BLaER1 (cell line): ENCODE results near the gene PDE4B.

ENCODE experiments used
- H3K27ac ChIP-seq: shearing (Covaris generic); formaldehyde crosslinking; 2 replicates; pipeline ENCODE4 v1.8.1; 2022
- H3K27me3 ChIP-seq: shearing (Covaris generic); formaldehyde crosslinking; 2 replicates; pipeline ENCODE4 v1.8.1; 2022
- H3K36me3 ChIP-seq: shearing (Covaris generic); formaldehyde crosslinking; 2 replicates; pipeline ENCODE4 v1.8.1; 2022
- H3K4me1 ChIP-seq: shearing (Covaris generic); formaldehyde crosslinking; 2 replicates; pipeline ENCODE4 v1.8.1; 2022
- H3K4me2 ChIP-seq: shearing (Covaris generic); formaldehyde crosslinking; 2 replicates; pipeline ENCODE4 v1.8.1; 2022
- H3K4me3 ChIP-seq: shearing (Covaris generic); formaldehyde crosslinking; 2 replicates; pipeline ENCODE4 v1.8.1; 2022
- H3K9ac ChIP-seq: shearing (Covaris generic); formaldehyde crosslinking; 2 replicates; pipeline ENCODE4 v1.8.1; 2022
- H3K9me3 ChIP-seq: shearing (Covaris generic); formaldehyde crosslinking; 2 replicates; pipeline ENCODE4 v1.8.1; 2022
- H4K20me1 ChIP-seq: shearing (Covaris generic); formaldehyde crosslinking; 2 replicates; pipeline ENCODE4 v1.8.1; 2022
- Cebpa-rat ChIP-seq: shearing (Covaris generic); IDR thresholded peaks from 2 replicates; pipeline ENCODE4 v1.8.1; 2022

PDE4B gene

DNA sequence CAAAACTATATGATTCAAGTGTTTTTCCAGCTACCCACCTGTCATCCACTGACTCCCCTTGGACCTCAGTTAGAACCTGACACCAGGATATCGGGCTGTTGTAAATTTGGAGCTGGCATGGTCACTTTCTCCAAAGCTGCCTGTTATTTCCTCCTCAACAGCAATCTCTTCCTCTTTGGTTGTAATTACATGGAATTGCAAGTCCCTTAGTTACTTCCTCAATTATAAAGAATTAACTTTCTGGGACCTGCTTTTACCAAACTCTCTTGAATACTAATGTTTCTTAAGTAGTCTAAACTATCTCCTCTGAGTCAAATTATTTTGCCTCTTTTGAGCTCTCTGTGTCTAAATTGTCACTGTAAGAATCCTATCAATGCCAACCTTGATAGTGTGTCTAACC, 590.9 kb downstream of the PDE4B start:
- H3K4me3 ChIP-seq: no peak overlapping the region
- TF ChIP-seq Cebpa-rat: no peak
- H4K20me1 ChIP-seq: no peaks in the 10 kb centered on the region
- peaks cover 25% of the 10 kb centered on the region for H3K4me1 ChIP-seq
- H3K36me3 ChIP-seq: peaks cover 13% of the 10 kb centered on the region; the same call in 1 of the 2 replicates
- H3K4me2 ChIP-seq: no peak overlapping the region
- H3K9ac ChIP-seq: no peak overlapping the region
- no peak overlapping the region for H3K27ac ChIP-seq
- H3K27me3 ChIP-seq: no peaks in the 10 kb centered on the region
- peaks cover 49% of the 10 kb centered on the region for H3K9me3 ChIP-seq

DNA sequence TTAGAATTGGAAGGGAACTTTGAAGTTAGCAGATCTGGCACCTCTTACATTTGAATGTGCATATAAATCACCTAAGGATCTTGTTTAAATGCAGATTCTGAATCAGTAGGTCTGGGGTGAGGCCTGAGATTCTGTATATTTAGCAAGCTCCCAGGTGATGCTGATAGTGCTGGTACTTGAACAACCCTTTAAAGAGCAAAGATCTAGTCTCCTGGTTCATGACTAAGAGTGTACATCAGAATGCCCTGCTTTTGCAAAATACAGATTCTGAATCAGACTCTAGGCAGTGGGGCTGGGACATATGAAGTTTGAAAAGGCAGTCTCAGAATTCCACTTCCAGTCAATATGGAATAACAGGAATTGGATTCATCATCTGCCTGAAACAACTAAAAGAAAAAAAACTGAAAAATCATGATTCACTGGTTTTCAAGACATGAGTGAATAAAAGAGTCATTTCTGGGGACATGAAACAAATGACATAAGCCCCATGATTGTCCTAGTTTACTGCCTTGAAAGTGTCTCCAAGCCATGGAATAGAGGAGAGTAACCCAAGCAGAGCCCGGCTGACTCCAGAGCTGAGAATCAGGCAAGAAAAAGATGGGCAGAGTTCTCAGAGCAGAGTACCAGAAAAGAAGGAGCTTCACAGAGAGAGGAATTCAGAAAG, 591.7 kb downstream of the PDE4B start:
- no peaks in the 10 kb centered on the region for H4K20me1 ChIP-seq
- no peak overlapping the region for H3K9ac ChIP-seq
- H3K9me3 ChIP-seq: peaks cover 55% of the 10 kb centered on the region
- TF ChIP-seq Cebpa-rat: no peak
- H3K4me1 ChIP-seq: peaks cover 25% of the 10 kb centered on the region
- no peak overlapping the region for H3K27ac ChIP-seq
- H3K36me3 ChIP-seq: peaks cover 13% of the 10 kb centered on the region; the same call in 1 of the 2 replicates
- no peak overlapping the region for H3K4me2 ChIP-seq
- H3K4me3 ChIP-seq: no peak overlapping the region
- no peaks in the 10 kb centered on the region for H3K27me3 ChIP-seq

DNA sequence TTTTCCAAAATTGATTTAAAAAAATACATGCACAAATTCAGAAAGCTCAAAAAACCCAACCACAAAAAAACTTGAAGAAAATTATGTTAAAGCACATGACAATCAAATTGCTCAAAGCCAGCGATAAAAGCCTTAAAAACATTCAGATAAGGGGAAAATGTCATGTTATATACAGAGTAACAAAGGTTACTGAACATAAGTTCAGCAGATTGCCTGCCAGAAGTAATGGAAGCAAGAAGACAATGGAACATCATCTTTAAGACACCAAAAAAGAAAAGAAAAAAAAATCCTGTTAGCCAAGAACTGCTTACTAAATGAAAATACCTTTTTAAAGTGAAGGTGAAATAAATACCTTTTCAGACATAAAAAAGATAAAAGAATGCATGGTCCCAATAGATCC, 594.0 kb downstream of the PDE4B start:
- no peak for TF ChIP-seq Cebpa-rat
- Histone ChIP-seq H3K4me3 (no peak overlapping the region), H3K27ac (no peak overlapping the region), H3K4me1 (peaks cover 3% of the 10 kb centered on the region; the same call in 1 of the 2 replicates), H3K36me3 (peaks cover 13% of the 10 kb centered on the region; the same call in 1 of the 2 replicates), H3K27me3 (no peaks in the 10 kb centered on the region), H3K9me3 (peaks cover 68% of the 10 kb centered on the region), H4K20me1 (no peaks in the 10 kb centered on the region), H3K4me2 (no peak overlapping the region), H3K9ac (no peak overlapping the region)

DNA sequence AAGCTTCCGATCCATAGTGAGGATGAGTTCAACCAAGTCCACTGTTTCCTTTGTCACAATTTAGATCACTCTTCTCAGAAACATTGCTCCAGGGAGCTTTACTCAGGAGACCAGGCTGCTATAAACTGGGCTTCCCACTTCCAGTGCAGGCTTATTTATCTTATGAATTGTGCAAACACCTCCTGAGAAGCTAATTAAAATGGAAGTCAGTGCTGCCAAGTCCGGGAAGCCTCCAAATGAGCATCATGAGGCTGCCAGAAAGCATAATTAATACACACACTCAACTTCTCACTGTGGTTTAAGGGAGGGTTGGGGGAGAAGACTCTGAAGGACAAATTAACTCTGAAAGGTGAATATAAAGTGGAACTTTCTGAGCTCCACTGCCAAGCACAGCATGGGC, 596.2 kb downstream of the PDE4B start:
- Histone ChIP-seq H4K20me1 (no peaks in the 10 kb centered on the region), H3K4me2 (no peak overlapping the region), H3K4me1 (peaks cover 7% of the 10 kb centered on the region), H3K27me3 (no peaks in the 10 kb centered on the region), H3K36me3 (no peaks in the 10 kb centered on the region), H3K27ac (no peak overlapping the region), H3K9me3 (peaks cover 46% of the 10 kb centered on the region), H3K9ac (no peak overlapping the region), H3K4me3 (no peak overlapping the region)
- no peak for TF ChIP-seq Cebpa-rat

DNA sequence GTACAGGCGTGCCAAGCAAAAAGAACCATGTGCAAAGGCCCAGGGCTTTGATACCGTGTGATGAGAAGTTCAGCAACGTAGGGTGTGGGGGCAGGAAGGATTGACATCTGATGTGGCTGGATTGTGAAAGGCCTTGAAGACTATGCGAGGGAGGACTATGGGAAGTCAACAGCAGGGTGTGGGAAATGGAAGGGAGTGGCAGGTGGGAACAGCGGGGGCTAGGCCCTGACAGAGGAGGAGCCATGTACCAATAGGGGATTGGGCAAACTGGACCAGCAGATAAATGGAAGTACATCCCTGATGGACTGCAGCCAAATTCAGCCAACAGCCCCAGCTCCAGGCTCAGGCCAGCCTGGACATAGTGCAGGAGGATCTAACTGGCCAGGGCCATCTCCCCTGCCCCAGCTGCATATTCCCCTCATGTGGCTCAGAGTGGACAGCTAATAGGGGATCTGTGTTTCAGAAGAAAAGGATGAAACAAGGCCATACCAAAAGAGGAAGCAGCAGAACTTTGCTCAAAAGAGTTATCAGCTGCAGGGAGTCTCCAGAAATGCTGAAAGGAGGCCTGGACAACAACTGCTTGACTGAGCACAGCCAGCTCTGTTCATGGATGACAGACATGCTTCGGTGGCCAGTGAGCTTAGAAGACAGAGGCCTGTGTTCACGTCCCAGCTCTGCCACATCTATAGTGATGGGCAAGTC, 601.0 kb downstream of the PDE4B start:
- no peaks in the 10 kb centered on the region for H3K27me3 ChIP-seq
- no peak overlapping the region for H3K9ac ChIP-seq
- H3K4me2 ChIP-seq: peak overlapping the region; percentile 52
- no peak for TF ChIP-seq Cebpa-rat
- 0 out of 2 replicates have a peak overlapping the region, but pooled peaks have one; percentile 3 for H3K27ac ChIP-seq
- no peaks in the 10 kb centered on the region for H3K36me3 ChIP-seq
- peaks cover 21% of the 10 kb centered on the region for H3K9me3 ChIP-seq
- no peaks in the 10 kb centered on the region for H4K20me1 ChIP-seq
- H3K4me1 ChIP-seq: peaks cover 51% of the 10 kb centered on the region
- no peak overlapping the region for H3K4me3 ChIP-seq

DNA sequence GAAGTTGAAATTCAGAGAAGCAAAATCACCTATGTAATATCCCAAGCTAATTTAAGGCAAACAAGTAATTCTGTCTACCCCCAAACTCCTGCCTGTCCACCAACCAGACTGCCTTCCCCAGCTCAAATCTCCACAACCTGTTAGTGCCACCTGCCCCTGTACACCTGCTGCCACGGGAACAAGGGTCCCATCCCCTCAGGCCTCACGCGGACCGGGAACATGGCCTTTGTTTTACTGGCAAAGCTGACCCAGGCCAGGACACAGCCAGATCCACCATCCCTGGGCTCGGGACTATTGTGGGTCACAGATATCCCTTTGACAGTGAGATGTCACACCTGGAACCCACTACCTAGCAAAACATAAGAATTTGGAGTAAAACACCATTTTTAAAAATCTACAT, 601.9 kb downstream of the PDE4B start:
- Histone ChIP-seq H3K27me3 (no peaks in the 10 kb centered on the region), H3K4me2 (peak overlapping the region; percentile 52), H3K27ac (no peak overlapping the region; the same call in 1 of the 2 replicates), H4K20me1 (no peaks in the 10 kb centered on the region), H3K36me3 (no peaks in the 10 kb centered on the region), H3K4me1 (peaks cover 59% of the 10 kb centered on the region), H3K4me3 (no peak overlapping the region), H3K9me3 (peaks cover 13% of the 10 kb centered on the region), H3K9ac (no peak overlapping the region)
- TF ChIP-seq Cebpa-rat: no peak

DNA sequence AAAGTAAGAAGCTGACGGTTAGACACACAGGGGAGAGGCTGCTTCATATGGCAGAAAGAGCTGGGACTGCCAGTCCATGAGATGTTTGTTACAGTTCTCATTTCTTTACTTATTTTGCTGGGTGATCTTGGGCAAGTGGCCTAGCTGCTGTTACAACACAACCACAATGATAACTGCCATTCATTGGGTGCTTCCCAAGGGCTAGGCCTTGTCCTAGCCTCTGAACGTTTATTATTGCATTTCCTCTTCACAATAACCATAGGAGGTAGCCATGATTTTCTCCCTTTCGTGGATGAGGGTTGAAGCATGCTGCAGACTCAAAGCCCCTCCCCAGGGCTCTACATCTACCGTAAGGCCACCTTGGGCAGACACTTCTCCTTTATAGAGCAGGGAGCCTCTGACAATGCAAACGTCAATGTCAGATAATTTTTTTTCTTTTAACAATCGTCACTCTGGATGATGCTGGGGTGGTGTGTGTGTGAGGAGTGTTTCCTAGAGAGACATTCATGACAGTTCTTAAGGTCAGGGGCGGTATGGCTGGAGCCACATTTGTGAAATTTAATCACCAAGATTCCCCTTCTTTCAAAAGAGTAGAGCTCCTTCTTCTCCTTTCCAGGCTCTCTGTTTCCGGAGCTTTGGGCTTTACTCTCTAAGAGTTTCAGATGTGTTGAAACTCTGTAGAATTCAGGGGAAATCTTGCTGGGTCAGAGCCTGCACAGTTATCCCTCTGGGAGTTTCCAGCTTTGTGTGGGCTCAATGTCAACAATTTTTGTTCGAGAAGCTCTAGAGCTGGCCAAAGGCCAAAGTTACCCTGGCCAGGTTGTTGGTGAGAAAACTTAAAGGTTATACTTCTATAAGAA, 602.7 kb downstream of the PDE4B start:
- peaks cover 5% of the 10 kb centered on the region for H3K9me3 ChIP-seq
- peak overlapping the region; percentile 8; the same call in 1 of the 2 replicates for H3K4me2 ChIP-seq
- no peak overlapping the region for H3K4me3 ChIP-seq
- no peaks in the 10 kb centered on the region for H4K20me1 ChIP-seq
- TF ChIP-seq Cebpa-rat: no peak
- no peaks in the 10 kb centered on the region for H3K36me3 ChIP-seq
- peak overlapping the region; percentile 39; the same call in 1 of the 2 replicates for H3K27ac ChIP-seq
- peaks cover 67% of the 10 kb centered on the region for H3K4me1 ChIP-seq
- H3K9ac ChIP-seq: no peak overlapping the region
- no peaks in the 10 kb centered on the region for H3K27me3 ChIP-seq

DNA sequence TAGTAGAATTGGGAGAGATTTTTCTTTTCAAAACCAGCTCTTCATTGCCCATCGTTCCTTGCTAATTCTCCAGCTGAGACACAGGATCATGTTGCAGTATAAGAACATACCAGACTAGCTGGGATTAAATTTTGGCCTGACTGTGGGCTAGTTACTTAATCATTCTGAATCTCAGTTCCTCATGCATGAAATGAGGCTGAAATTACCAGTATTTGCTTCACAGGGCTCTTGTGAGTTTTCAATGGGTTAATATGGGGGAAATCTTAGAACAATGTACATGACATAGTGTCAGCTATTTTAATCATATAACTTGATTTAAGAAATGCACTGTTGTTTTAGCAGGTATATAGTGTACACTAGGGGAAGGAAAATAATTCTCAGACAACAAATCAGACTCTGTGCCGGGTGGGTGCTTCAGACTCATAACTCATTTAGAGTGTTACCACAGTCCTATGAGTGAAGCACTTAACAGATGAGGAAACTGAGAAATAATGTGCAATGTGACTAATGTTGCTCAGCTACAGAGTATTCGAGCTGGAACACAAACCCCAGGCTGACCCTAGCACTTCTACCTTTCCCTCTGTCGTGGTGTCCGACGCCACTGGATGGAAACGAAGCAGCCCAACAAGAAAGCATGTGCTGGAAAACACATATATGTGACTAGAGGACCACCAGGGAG, 603.7 kb downstream of the PDE4B start:
- Histone ChIP-seq H3K4me1 (peaks cover 76% of the 10 kb centered on the region), H3K4me2 (peak overlapping the region; percentile 47)

DNA sequence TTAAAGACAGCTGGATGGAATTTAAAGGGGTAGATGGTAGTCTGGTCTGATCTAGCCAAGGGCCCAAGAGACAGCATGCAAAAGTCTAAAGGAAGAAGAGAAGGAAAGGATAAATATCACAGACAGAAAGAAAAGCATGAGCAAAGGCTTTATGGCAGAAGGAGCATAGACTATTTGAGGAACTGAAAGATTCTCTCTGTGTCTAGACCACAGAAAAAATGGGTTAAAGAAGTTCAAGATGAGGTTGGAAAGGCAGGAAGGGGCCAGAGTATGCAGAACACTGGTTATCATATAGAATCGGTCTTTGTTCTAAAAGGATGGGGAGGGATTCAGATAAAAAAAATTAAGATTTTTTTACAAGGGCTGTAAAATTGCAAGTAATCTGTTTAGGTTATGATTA, 604.5 kb downstream of the PDE4B start:
- Histone ChIP-seq H3K27me3 (no peaks in the 10 kb centered on the region), H3K4me1 (peaks cover 84% of the 10 kb centered on the region), H4K20me1 (no peaks in the 10 kb centered on the region), H3K9ac (no peak overlapping the region), H3K4me2 (peak overlapping the region; percentile 47), H3K9me3 (no peaks in the 10 kb centered on the region), H3K36me3 (no peaks in the 10 kb centered on the region), H3K4me3 (no peak overlapping the region), H3K27ac (no peak overlapping the region)
- TF ChIP-seq Cebpa-rat: no peak

More for the DNA sequence above, 603.7 kb downstream of the PDE4B start:
- H3K27ac ChIP-seq: no peak overlapping the region
- no peak overlapping the region for H3K4me3 ChIP-seq
- H3K9ac ChIP-seq: no peak overlapping the region
- no peaks in the 10 kb centered on the region for H4K20me1 ChIP-seq
- no peaks in the 10 kb centered on the region for H3K9me3 ChIP-seq
- TF ChIP-seq Cebpa-rat: no peak
- H3K36me3 ChIP-seq: no peaks in the 10 kb centered on the region
- no peaks in the 10 kb centered on the region for H3K27me3 ChIP-seq
